HK-2 (cell line): Measurements from ENCODE around the gene LRRC8C.

Experiments used
- DNase-seq: peaks from one replicate; pipeline ENCODE4 v3.0.0-alpha.2; 2018; ENCODE audit not compliant: unreplicated experiment

Gene LRRC8C

GRCh38 chr1:89763649-89763986, 130.7 kb downstream of the LRRC8C start:
- DNase-seq: no peak

- DNase-seq: no peak
Observed at GRCh38 chr1:89765774-89766173, 132.9 kb downstream of the LRRC8C start.

GRCh38 chr1:89767618-89768017, 134.7 kb downstream of the LRRC8C start:
- DNase-seq: no peak
